Activated naive CD4-positive, alpha-beta T cell (primary cell): Measurements from ENCODE around the gene CNPY3.
"Not testable (repeated sequence)": the region's sequence is repeated elsewhere in the genome, so short reads cannot be mapped to it uniquely, and the experiment has no call there.

ENCODE experiments used
- DNase-seq, 4 experiments: peaks; one replicate each; lab custom pipeline; 2025; lab: John Stamatoyannopoulos, UW

CNPY3 gene

DNA sequence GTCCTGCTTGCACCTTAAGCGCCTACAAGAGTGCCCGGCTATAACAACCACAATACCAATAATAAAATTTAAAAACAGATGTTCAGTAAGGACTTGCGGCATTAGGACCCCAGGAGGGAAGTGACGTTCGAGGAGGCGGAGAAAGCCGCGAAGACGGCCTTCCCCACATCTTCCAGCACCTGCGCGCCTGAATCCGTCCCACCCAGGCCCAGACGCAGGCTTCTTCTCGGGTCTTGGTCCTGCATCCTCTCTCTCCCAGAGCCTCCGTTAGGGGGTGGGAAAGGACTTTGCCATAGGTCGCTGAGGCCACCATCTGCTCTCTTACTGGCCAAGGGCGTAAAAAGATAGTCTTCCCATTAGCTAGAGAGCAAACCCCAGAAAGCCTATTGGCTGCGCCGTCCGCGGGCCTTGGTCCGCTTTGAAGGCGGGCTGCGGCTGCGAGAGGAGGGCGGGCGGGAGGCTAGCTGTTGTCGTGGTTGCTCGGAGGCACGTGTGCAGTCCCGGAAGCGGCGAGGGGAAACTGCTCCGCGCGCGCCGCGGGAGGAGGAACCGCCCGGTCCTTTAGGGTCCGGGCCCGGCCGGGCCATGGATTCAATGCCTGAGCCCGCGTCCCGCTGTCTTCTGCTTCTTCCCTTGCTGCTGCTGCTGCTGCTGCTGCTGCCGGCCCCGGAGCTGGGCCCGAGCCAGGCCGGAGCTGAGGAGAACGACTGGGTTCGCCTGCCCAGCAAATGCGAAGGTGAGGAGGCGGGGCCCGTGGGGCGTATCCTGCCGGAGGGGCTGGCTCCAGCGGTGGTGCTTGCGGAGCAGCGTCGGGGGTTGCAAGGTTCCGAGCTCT is at the start of gene CNPY3:
Gene CNPY3, plus strand, starts transcription at position 495 of the 835 bp plus-strand sequence. Its CDS starts 91 bp downstream, at position 586.
- DNase-seq: peak; percentile 78 to 90 (median 83)

DNA sequence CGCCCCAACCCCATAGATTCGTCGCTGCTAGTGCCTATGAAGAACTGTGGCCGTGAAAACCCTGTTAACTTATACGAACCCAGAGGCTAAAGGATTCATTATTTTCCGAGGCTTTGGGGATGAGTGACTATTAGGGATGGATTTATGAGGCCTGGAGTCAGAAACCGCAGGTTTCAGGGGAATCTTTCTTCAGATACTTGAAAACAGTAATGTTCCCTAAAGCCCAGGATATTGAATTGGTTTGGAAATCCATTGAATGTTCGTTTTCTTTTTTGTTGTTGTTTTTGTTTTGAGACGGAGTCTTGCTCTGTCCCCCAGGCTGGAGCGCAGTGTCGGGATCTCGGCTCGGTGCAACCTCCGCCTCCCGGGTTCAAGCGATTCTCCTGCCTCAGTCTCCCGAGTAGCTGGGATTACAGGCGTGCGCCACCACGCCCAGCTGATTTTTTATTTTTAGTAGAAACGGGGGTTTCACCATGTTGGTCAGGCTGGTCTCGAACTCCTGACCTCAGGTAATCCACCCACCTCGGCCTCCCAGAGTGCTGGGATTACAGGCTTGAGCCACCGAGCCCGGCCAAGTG is 49.0 kb upstream of the CNPY3 start:
- not testable (repeated sequence) for DNase-seq

DNA sequence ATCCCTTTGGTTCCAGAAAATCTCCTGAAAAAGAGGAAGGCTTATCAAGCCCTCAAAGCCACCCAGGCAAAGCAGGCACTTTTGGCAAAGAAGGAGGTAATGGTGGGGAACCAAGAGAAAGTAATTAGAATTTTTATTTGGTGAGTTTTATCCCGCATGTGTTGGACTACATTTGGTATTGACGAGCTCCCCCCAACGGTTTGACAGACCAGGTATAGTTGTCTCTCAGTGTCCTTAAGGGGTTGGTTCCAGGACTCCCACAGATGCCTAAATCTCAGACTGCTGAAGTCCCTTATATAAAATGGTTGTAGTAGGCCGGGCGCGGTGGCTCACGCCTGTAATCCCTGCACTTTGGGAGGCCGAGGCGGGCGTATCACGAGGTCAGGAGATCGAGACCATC is 48.4 kb upstream of the CNPY3 start:
- DNase-seq: not testable (repeated sequence)

DNA sequence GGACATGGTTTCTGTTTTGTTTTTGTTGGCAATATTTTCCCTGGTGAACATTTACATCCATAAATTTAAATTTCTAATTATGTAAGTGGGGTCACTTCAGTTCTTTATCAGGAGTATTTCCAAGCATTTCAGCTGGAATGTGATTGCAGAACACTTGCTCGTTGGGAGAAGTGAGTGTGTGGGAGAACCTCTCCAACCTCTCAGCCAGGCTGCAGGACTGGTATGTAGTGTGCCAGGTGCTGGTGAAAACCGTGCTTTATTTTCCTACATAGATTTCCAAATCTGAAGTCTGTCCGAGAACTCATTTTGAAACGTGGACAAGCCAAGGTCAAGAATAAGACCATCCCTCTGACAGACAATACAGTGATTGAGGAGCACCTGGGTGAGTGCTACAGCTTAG is 43.6 kb upstream of the CNPY3 start:
- DNase-seq: no peak

DNA sequence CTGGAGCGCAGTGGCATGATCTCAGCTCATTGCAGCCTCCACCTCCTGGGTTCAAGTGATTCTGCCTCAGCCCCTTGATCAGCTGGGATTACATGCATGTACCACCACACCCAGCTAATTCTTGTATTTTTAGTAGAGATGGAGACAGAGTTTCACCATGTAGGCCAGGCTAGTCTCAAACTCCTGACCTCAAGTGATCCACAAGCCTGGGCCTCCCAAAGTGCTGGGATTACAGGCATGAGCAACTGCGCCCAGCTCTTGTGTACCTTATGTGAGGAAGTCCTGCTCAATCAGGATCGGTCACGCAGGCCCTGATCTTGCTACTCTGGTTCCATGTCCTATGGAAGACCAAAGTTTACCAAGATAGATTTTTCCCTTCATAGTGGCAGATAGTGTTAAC is 41.1 kb upstream of the CNPY3 start:
- not testable (repeated sequence) for DNase-seq

DNA sequence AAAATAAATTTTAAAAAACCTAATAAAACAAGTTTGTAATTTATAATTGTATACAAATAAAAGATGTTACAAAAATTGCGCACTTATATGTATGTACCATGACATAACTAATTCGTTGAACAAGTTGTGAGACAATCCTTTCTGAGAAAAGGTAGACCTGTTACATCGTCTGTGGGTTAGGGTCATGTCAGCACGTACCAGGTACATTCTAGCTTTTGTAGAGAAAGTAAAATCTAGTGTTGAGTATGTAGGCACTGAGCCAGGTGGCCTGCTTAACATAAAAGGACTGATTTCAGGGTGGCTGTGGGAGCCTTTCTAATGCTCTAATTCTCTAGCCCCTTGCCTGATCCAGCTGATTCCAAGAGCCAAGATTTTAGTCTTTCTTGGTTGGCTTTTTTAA is 39.5 kb upstream of the CNPY3 start:
- DNase-seq: no peak

DNA sequence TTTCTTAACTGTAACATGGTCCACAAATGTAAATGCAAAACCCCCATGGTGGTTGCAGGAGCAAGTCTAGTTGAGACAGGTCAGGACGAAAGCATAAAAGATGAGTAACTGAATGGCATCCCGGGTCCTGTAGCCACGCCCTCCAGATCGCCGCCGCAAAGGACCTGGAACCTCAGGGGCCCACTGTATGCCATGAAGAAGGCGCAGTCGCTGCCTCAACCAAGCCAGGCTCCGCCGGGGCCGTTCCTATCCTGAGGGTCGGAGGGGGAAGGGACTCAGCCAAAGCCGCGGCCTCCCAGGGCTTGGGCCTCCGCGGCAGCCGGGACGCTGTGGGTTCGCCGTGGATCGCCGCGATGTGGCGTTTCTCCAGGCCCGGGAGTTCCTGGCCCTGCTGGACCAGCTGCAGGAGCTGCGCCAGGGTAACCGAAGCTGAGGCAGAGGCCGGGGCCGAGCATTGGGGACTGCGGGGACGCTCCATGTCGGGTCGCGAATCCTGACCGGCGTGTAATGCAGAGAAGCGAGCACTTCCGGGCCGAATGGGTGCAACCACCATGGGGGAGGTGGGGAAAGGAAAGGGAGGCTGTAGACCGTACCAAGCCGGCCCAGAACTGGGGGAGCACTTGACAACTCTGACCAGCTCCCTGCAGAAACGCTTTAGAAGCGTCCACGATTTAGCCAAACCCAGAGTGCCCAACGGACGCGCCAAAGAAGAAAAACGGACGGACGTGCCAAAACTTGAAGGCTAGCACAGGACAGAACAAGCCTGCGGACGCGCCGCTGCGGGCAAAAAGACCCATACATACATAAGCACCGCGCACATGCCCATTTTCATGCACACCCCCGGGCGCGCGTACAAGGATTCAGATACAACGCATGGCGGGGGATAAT is 38.7 kb upstream of the CNPY3 start:
- DNase-seq: peak; percentile 67 to 80 (median 73)

DNA sequence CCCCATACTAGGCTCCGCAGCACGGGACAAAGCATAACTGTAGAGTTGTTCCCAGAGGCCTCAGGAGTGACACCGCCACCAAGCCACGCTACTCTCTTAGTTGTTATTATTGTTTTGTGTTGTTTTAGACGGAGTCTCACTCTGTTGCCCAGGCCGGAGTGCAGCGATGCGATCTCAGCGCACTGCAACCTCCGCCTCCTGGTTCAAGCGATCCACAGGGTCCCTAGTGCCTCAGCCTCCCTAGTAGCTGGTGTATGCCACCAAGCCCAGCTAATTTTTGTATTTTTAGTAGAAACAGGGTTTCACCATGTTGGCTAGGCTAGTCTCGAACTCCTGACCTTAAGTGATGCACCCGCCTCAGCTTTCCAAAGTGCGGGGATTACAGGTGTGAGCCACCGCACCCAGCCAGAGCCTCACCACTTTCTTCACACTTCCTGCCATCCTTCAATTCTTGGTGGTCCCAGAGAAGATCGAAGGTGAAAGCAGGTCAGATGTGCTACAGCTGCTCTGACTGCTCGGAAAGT is 38.0 kb upstream of the CNPY3 start:
- no peak for DNase-seq

DNA sequence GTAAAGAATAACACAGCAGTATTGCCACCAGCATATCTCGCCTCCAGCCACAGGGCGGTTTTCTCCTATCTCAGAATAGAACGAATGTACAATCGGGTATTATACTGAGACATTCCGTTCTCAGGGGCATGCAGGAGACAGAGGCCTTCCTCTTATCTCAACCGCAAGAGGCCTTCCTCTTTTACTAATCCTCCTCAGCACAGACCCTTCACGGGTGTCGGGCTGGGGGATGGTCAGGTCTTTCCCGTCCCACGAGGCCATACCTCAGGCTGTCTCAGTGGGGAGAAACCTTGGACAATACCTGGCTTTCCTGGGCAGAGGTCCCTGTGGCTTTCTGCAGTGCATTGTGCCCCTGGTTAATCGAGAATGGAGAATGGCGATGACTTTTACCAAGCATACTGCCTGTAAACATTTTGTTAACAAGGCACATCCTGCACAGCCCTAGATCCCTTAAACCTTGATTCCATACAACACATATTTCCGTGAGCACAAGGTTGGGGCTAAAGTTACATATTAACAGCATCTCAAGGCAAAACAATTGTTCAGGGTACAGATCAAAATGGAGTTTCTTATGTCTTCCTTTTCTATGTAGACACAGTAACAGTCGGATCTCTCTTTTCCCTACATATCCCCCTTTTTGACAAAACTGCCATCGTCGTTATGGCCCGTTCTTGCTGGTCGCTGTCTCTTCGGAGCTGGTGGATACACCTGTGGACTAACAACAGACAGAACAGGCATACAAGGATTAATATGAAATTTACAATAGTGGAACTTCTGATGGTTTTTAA is 35.0 kb upstream of the CNPY3 start:
- not testable (repeated sequence) for DNase-seq

DNA sequence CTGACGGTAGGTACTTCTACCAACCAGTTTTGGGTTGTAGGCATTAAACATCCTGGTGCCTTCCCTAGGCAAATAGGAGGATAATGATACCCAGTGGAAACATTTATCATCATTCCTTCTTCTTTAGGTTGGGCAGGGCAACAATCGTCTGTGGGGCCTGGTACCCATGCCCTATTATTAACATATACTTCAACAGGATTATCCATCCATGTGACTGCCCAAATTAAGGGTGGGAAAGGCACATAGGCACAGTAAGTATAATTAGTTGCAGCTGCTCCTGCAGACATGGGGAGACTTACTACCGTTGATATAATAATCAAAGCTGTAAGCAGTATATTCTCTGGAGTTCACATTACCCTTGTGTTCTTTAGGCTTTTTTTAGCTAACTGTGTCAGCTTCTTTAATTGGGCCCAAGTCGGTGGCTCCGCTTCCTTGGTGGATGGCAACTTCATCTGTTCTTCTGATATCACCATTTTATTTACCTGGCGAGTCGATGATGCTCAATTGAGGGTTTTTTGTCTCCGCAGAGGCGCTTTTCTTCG is 33.0 kb upstream of the CNPY3 start:
- DNase-seq: no peak

DNA sequence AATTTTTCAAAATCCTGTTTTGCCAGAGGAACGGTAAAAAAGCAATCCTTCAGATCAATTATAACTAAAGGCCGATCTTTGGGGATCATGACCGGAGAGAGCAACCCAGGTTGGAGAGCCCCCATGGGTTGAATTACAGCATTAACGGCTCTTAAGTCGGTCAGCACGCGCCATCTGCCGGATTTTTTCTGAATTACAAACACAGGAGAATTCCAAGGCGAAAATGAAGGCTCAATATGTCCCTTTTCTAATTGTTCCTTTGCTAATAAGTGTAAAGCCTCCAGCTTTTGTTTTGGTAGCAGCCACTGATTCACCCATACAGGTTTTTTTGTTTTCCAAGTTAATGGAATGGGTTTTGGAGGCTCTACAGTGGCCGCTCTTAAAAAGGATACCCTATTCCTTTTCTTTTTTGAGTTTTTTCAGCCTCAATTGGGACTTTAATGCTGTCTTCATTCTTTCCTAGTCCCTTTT is 30.4 kb upstream of the CNPY3 start:
- DNase-seq: peak; percentile 8 to 39 (median 32)

DNA sequence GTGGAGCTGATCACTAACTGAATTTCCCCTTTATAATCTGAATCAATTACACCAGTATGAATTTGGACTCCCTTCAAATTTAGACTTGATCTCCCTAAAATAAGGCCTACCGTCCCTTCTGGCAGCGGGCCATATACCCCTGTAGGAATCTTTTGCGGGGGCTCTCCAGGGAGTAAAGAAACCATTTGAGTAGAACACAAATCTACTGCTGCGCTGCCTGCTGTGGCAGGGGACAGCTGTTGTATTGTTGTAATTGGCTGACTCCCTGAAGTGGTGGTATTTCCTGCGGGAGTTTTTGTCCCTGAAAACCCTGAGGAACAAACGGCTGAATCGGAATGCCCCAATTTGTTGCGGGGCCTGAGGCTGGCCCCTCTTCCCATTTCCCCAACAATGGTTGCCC is 29.4 kb upstream of the CNPY3 start:
- DNase-seq: no peak

DNA sequence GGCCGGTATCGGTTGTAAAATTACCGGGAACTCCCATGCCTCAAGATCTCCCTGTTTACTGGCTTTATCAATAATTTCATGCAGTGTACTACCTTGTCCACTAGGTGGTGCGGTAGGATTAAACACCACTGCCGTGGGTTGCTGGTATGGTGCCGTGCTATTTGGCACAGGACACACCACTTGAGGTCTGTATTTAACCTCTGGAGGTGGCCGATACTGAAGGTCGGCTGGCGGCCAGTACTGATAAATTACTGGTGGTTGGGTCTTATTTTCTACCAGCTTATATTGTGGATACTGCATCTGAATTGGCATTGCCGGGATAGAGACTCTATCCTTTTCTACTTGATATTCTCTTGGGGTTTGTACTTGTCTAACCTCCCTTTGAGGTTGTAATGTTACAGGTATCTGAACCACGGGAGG is 27.7 kb upstream of the CNPY3 start:
- DNase-seq: peak in 3 of 4 experiments; percentile 6 to 38 (median 26)

DNA sequence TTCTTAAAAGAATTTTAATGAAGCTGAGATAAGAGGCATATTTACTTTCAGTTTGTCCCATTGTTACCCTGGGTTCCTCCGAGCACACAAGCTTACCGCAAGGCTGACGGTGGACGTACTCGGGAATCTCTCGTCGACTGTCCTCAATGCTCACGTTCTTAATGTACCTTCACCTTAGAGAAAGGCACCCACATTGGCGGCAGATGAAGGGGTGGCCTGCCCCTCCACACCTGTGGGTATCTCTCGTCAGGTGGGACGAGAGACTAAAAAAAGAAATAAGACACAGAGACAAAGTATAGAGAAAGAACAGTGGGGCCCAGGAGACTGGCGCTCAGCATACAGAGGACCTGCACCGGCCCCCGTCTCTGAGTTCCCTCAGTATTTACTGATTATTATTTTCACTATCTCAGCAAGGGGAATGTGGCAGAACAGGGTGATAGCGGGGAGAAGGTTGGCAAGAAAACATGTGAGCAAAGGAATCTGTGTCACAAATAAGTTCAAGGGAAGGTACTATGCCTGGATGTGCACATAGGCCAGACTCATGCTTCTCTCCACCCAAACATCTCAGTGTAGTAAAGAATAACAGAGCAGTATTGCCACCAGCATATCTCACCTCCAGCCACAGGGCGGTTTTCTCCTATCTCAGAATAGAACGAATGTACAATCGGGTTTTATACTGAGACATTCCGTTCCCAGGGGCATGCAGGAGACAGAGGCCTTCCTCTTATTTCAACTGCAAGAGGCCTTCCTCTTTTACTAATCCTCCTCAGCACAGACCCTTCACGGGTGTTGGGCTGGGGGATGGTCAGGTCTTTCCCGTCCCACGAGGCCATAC is 26.6 kb upstream of the CNPY3 start:
- DNase-seq: not testable (repeated sequence)

DNA sequence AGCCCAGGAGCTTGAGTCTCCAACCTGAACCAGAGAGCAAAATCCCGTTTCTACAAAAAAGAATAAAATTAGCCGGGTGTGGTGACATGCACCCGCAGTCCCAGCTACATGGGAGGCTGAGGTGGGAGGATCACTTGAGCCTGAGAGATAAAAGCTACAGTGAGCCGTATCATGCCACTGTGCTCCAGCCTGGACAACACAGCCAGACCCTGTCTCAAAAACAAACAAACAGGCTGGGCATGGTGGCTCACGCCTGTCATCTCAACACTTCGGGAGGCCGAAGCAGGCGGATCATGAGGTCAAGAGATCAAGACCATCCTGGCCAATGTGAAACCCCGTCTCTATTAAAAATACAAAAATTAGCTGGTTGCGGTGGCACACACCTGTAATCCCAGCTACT is 24.8 kb upstream of the CNPY3 start:
- DNase-seq: no peak

DNA sequence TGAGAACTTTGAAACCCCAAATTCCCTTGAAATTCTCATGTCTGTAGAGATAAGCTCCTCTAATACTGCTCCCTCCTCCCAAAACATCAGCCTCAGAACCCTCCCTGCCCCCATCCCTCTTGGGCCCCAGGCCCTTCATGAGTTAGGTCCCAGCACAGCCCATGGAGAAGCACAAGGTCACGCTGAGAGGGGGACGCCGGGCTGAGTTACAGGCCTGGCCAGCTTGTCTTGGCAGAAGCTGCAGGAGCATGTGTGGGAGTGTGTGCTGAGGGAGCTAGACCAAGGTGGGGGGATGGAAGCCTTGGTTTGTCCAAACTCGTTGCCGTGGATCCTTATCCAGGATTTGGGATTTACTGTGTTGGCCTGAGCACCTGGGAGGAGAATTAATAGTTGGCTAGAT is 21.9 kb upstream of the CNPY3 start:
- no peak for DNase-seq

DNA sequence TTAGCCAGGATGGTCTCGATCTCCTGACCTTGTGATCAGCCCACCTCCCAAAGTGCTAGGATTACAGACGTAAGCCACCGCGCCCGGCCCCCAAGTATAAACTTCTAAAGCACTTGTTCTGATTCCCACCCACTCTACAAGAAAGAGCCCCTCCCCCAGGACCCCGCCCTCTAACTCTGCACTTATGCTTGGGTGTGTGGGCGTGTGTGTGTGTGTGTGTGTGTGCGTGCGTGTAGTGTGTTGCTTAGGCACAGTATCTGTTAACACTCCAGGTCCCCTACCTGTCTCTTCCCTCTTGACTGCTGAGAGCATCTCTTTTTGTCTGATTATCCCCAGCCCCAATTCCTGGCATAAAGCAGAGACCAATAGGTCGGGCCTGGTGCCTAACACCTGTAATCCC is 19.4 kb upstream of the CNPY3 start:
- no peak for DNase-seq

DNA sequence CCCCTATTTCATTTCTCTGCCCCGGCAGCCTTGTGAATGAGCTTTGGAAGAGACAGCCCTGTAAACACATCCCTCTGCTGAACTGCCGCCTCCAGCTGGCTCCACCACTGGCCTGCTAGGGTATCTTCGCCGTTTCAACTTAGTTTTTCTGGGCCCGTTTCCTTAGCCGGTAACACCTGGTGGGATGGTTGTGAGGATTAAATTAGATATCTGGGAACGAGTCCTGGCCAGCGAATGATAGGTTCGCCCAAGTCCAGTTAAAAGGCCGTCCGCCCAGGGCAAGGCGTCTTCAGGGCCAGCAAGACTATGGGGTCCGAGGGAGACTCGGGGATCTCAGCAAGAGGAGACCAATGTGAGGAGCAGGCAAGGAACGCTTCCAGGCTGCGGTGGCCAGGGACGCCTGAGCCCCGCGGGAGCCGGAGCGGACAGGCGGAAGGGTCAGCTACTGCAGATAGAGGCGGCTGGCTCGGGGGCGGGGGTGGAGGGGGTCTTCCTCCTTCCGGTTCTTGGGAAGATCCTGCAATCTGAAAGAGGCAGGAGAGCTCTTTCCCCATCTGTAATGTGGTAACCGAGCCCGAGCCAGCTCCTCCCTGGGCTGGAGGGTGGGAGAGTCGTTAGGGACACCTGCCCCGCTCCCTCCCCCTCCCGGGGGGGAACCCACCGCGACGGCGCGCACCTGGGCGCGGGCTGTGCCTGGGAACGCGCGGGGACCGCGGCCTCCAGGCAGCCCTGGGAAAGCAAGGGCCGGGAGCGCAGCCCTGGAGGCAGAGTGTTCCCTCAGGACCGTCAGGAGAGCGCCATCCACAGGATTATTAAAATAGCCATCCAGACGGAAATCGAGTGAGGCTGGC is 17.9 kb upstream of the CNPY3 start:
- no peak for DNase-seq

DNA sequence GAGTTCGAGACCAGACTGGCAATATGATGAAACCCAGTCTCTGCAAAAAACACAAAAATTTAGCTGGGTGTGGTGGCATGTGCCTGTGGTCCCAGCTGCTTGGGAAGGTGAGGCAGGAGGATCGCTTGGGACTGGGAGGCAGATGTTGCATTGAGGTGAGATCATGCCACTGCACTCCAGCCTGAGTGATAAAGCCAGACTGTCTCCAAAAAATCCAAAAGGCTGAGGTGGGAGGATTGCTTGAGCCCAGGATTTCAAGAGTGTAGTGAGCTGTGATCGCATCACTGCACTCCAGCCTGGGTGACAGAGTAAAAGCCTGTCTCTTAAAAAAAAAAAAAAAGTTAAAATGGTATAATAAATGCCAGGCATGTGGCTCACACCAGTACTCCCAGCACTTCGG is 14.7 kb upstream of the CNPY3 start:
- DNase-seq: no peak
